SH-SY5Y (cell line): ENCODE measurements around the gene GGA2.

ENCODE experiments used
- GATA2 ChIP-seq: IDR thresholded peaks from 2 replicates; pipeline ENCODE4 v1.6.1; 2011; ENCODE audit warnings: mild to moderate bottlenecking, low read depth, low read length
- GATA3 ChIP-seq: IDR thresholded peaks from 2 replicates; pipeline ENCODE4 v1.6.1; 2011; ENCODE audit warnings: low read depth, mild to moderate bottlenecking, low read length, moderate library complexity

- TF ChIP-seq GATA3 = no peak
- no peak for TF ChIP-seq GATA2
Measured at GRCh38 chr16:23554536-23554935, 44.2 kb upstream of the GGA2 start.
